Measurements from ENCODE around the gene CTSG.

- no peak for TF ChIP-seq EZH2 (IDR thresholded peaks at IDR 0.05; ENCODE audit: borderline replicate concordance, low read length)
- TF ChIP-seq, protein P1, sequence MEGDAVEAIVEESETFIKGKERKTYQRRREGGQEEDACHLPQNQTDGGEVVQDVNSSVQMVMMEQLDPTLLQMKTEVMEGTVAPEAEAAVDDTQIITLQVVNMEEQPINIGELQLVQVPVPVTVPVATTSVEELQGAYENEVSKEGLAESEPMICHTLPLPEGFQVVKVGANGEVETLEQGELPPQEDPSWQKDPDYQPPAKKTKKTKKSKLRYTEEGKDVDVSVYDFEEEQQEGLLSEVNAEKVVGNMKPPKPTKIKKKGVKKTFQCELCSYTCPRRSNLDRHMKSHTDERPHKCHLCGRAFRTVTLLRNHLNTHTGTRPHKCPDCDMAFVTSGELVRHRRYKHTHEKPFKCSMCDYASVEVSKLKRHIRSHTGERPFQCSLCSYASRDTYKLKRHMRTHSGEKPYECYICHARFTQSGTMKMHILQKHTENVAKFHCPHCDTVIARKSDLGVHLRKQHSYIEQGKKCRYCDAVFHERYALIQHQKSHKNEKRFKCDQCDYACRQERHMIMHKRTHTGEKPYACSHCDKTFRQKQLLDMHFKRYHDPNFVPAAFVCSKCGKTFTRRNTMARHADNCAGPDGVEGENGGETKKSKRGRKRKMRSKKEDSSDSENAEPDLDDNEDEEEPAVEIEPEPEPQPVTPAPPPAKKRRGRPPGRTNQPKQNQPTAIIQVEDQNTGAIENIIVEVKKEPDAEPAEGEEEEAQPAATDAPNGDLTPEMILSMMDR (conservative IDR thresholded peaks at IDR 0.05 in 1 of 2, IDR thresholded peaks at IDR 0.05 in 1 of 2; ENCODE audit: extremely low read depth in 1 of 2, insufficient read depth in 1 of 2, low read depth in 1 of 2, low read length in 2 of 2) = no peak
Measured at GRCh38 chr14:24597403-24597802, 21.4 kb upstream of the CTSG start.
